ENCODE measurements around the gene CYFIP2. TPM values are rescaled to one million over a fixed set of nuclear protein-coding genes. Genes with fewer than 3 reads are reported as not detected.

Gene CYFIP2
- total RNA-seq, 4 donors from 2014 or later: 4.2 to 10.3 (median 8.1) TPM

DNA sequence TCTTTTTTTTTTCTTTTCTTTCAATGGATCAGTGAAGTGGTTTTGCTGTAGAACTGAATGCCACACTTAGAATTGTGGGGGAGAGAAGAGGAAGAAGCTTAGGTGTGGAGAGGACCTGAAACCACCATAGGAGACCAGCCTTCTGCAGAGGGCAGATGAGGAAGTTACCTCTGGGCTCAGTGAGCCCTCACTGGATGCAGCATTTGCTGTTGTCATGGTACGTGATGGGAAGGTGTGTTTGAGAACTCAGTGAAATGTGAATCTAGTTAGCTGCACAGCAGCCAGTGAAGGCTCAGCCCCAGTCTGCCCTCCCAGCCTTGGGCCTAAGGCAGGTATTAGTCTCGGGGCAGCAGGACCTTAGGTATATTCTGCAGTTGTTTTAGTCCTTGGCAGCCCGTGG lies 17.5 kb downstream of the CYFIP2 start:
- intact Hi-C loops (cut with DNase I): no loop called here
- DNase-seq: no peak
- 58 to 86% methylated on average over 2 to 3 of the region's 3 CpGs for WGBS, 2 donors
- no peaks in the 10 kb centered on the region for H3K4me1 ChIP-seq
- no peak for TF ChIP-seq CTCF (IDR thresholded peaks at IDR 0.05)
- TF ChIP-seq POLR2A (IDR thresholded peaks at IDR 0.05): no peak
- no peaks in the 10 kb centered on the region for H3K9me3 ChIP-seq
- no peak overlapping the region for H3K27ac ChIP-seq
- H3K4me3 ChIP-seq: no peak overlapping the region
- no peaks in the 10 kb centered on the region for H3K27me3 ChIP-seq
- peaks cover 0 to 7% (median 0%) of the 10 kb centered on the region in 3 donors for H3K36me3 ChIP-seq

GRCh38 chr5:157284458-157285212 lies 18.7 kb downstream of the CYFIP2 start:
- 81 to 87% methylated on average over 6 of the region's 6 CpGs for WGBS, 2 donors
- TF ChIP-seq POLR2A (IDR thresholded peaks at IDR 0.05) (no peak), CTCF (IDR thresholded peaks at IDR 0.05) (no peak)
- H3K27ac ChIP-seq: no peak overlapping the region
- no peak overlapping the region for H3K4me3 ChIP-seq
- no peak for DNase-seq
- no peaks in the 10 kb centered on the region for H3K27me3 ChIP-seq
- no peaks in the 10 kb centered on the region for H3K4me1 ChIP-seq
- no peaks in the 10 kb centered on the region for H3K9me3 ChIP-seq
- peaks cover 0 to 7% (median 0%) of the 10 kb centered on the region in 3 donors for H3K36me3 ChIP-seq
- intact Hi-C loops (cut with DNase I): no loop called here

- H3K27ac ChIP-seq: no peak overlapping the region
- TF ChIP-seq CTCF (IDR thresholded peaks at IDR 0.05) (no peak), POLR2A (IDR thresholded peaks at IDR 0.05) (no peak)
- H3K4me1 ChIP-seq: no peaks in the 10 kb centered on the region
- no peaks in the 10 kb centered on the region for H3K27me3 ChIP-seq
- H3K36me3 ChIP-seq: peaks cover 0 to 7% (median 0%) of the 10 kb centered on the region in 3 donors
- no peaks in the 10 kb centered on the region for H3K9me3 ChIP-seq
- intact Hi-C loops (cut with DNase I): no loop called here
- 86 to 89% methylated on average over 10 of the region's 10 CpGs for WGBS, 2 donors
- no peak overlapping the region for H3K4me3 ChIP-seq
- DNase-seq: no peak
Observed at GRCh38 chr5:157285310-157286035, 19.6 kb downstream of the CYFIP2 start.

DNA sequence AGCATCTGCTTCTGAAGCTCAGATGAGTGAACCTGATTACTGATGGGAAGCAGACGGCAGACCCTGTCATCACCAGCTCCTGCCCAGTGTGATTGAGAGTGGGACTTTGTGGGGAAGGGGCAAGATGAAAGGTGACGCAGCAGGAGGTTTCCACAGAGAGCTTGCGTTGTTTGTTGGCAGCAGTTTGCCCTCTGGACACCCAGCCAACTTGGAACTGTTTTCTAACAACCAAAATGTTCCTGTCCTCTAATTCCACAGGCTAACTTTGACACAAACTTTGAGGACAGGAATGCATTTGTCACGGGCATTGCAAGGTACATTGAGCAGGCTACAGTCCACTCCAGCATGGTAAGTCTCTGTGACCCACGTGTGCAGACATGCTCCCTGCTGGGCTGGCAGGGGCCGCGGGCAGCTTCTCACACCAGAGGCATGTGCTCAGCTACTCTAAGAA lies 20.9 kb downstream of the CYFIP2 start:
- 74 to 77% methylated on average over 4 to 7 of the region's 7 CpGs for WGBS, 2 donors
- H3K27me3 ChIP-seq: no peaks in the 10 kb centered on the region
- no peak for DNase-seq
- TF ChIP-seq POLR2A (IDR thresholded peaks at IDR 0.05) (no peak), CTCF (IDR thresholded peaks at IDR 0.05) (no peak)
- no peaks in the 10 kb centered on the region for H3K9me3 ChIP-seq
- H3K4me3 ChIP-seq: no peak overlapping the region
- H3K27ac ChIP-seq: no peak overlapping the region
- no peaks in the 10 kb centered on the region for H3K4me1 ChIP-seq
- H3K36me3 ChIP-seq: peaks cover 0 to 7% (median 0%) of the 10 kb centered on the region in 3 donors
- intact Hi-C loops (cut with DNase I): no loop called here

Measured in esophagus squamous epithelium (tissue), 5 donors.